Measurements from ENCODE around the gene ACAP2. TPM values are rescaled to one million over a fixed set of nuclear protein-coding genes. Genes with fewer than 3 reads are reported as not detected.
"Not testable (repeated sequence)": the region's sequence is repeated elsewhere in the genome, so short reads cannot be mapped to it uniquely, and the experiment has no call there.

Gene ACAP2
- total RNA-seq, 1 experiment from 2014 or later = 47.4 TPM

GRCh38 chr3:195445885-195446284 lies 3.1 kb upstream of the ACAP2 start:
- no peak for DNase-seq (ENCODE audit: low read depth)

GRCh38 chr3:195443391-195443989 lies 670 bp upstream of the ACAP2 start:
- no peak for DNase-seq (ENCODE audit: low read depth)

- peak; percentile 56 for DNase-seq (ENCODE audit: low read depth)
Measured at GRCh38 chr3:195441992-195442572, 738 bp downstream of the ACAP2 start.

GRCh38 chr3:195441476-195441991 lies 1.3 kb downstream of the ACAP2 start:
- no peak for DNase-seq (ENCODE audit: low read depth)

GRCh38 chr3:195441051-195441450 lies 1.8 kb downstream of the ACAP2 start:
- DNase-seq (ENCODE audit: low read depth) = no peak

GRCh38 chr3:195440379-195440778 lies 2.4 kb downstream of the ACAP2 start:
- DNase-seq (ENCODE audit: low read depth) = no peak

GRCh38 chr3:195438371-195438770 lies 4.4 kb downstream of the ACAP2 start:
- no peak for DNase-seq (ENCODE audit: low read depth)

- no peak for DNase-seq (ENCODE audit: low read depth)
Measured at GRCh38 chr3:195425849-195426248, 17.0 kb downstream of the ACAP2 start.

- no peak for DNase-seq (ENCODE audit: low read depth)
Measured at GRCh38 chr3:195423818-195424217, 19.0 kb downstream of the ACAP2 start.

GRCh38 chr3:195421400-195421799 lies 21.4 kb downstream of the ACAP2 start:
- no peak for DNase-seq (ENCODE audit: low read depth)

- peak; percentile 13 for DNase-seq (ENCODE audit: low read depth)
Measured at GRCh38 chr3:195416795-195417194, 26.0 kb downstream of the ACAP2 start.

GRCh38 chr3:195411836-195412235 lies 31.0 kb downstream of the ACAP2 start:
- DNase-seq (ENCODE audit: low read depth) = no peak

- DNase-seq (ENCODE audit: low read depth) = no peak
Measured at GRCh38 chr3:195410546-195410945, 32.3 kb downstream of the ACAP2 start.

- no peak for DNase-seq (ENCODE audit: low read depth)
Measured at GRCh38 chr3:195407531-195408409, 35.0 kb downstream of the ACAP2 start.

GRCh38 chr3:195405651-195406050 lies 37.2 kb downstream of the ACAP2 start:
- no peak for DNase-seq (ENCODE audit: low read depth)

GRCh38 chr3:195403841-195404408 lies 38.9 kb downstream of the ACAP2 start:
- no peak for DNase-seq (ENCODE audit: low read depth)

GRCh38 chr3:195403244-195403643 lies 39.6 kb downstream of the ACAP2 start:
- DNase-seq (ENCODE audit: low read depth) = no peak

- DNase-seq (ENCODE audit: low read depth) = no peak
Measured at GRCh38 chr3:195401943-195402342, 40.9 kb downstream of the ACAP2 start.

GRCh38 chr3:195398460-195398859 lies 44.4 kb downstream of the ACAP2 start:
- not testable (repeated sequence) for DNase-seq (ENCODE audit: low read depth)

GRCh38 chr3:195397524-195397923 lies 45.3 kb downstream of the ACAP2 start:
- DNase-seq (ENCODE audit: low read depth) = no peak

- DNase-seq (ENCODE audit: low read depth) = no peak
Measured at GRCh38 chr3:195395208-195395816, 47.5 kb downstream of the ACAP2 start.

GRCh38 chr3:195394700-195395099 lies 48.1 kb downstream of the ACAP2 start:
- no peak for DNase-seq (ENCODE audit: low read depth)
